ENCODE data around the gene CTNNA3. TPM values are rescaled to one million over a fixed set of nuclear protein-coding genes. Genes with fewer than 3 reads are reported as not detected.

The CTNNA3 gene
- total and polyA plus RNA-seq, 2 donors (not counting 3 experiments of a cell fraction or from before 2014, with no cell fraction given), result not detected

DNA sequence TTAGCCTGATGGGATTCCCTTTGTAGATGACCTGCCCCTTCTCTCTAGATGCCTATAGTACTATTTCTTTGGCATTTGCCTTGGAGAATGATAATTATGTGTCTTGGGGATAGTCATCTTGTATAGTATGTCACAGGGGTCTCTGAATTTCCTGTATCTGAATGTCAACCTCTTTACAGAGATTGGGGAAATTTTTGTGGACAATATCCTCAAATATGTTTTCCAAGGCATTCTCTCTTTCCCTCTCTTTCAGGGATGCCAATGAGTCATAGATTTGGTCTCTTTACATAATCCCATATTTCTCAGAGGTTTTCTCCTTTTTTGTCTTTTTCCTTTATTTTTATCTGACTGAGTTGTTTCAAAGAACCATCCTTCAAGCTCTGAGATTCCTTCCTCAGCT is 99.4 kb downstream of the CTNNA3 start:
- CTCF ChIA-PET, result no interaction called here
- Histone ChIP-seq H3K79me2 (ENCODE audit: control insufficient read depth, insufficient read depth, low read length) (no peaks in the 10 kb centered on the region), H4K20me1 (replicated peaks; ENCODE audit: control insufficient read depth, extremely low read depth, insufficient read depth, low read length) (no peaks in the 10 kb centered on the region), H3K4me3 (replicated peaks in 1 of 3; ENCODE audit: insufficient read depth in 1 of 3, low read depth in 1 of 3, low read length in 3 of 3) (no peak overlapping the region), H3K9me1 (replicated peaks; ENCODE audit: control insufficient read depth, extremely low read depth, insufficient read depth, low read length) (no peaks in the 10 kb centered on the region), H3K4me2 (ENCODE audit: insufficient read depth, low read length) (no peak overlapping the region), H2AFZ (ENCODE audit: low read depth, low read length) (no peak overlapping the region), H3K27ac (ENCODE audit: insufficient read depth, low read depth, low read length) (no peak overlapping the region), H3K36me3 (ENCODE audit: control insufficient read depth in 2 of 2, extremely low read depth in 1 of 2, insufficient read depth in 2 of 2, low read length in 2 of 2) (no peaks in the 10 kb centered on the region), H3K27me3 (ENCODE audit: control insufficient read depth in 2 of 2, insufficient read depth in 2 of 2, low read length in 2 of 2) (no peaks in the 10 kb centered on the region), H3K4me1 (ENCODE audit: control insufficient read depth, extremely low read depth, insufficient read depth, low read length) (no peaks in the 10 kb centered on the region), H3K9me3 (replicated peaks; ENCODE audit: control insufficient read depth, insufficient read depth, low read length) (no peaks in the 10 kb centered on the region), H3K9ac (replicated peaks; ENCODE audit: extremely low read depth, insufficient read depth, low read length) (no peak overlapping the region)
- no peak for FAIRE-seq
- no TSS peak for BruUV-seq (replicated peaks)
- dilution Hi-C loops (cut with MboI; ENCODE audit: extremely low pct_ligation_motif_present, low sequenced_read_pairs) (no loop called here), intact Hi-C loops (cut with micrococcal nuclease) (no loop called here)
- DNase-seq (ENCODE audit: low read depth, low spot score), result no peak
- TF ChIP-seq GATA2 (IDR thresholded peaks at IDR 0.05; ENCODE audit: insufficient read depth, insufficient read length, low read depth, low read length) (no peak), EZH2 (IDR thresholded peaks at IDR 0.05; ENCODE audit: borderline replicate concordance, low read depth, low read length, severe bottlenecking) (no peak), FOS (IDR thresholded peaks at IDR 0.05; ENCODE audit: borderline replicate concordance, insufficient read depth, low read length) (no peak), MAX (IDR thresholded peaks at IDR 0.05; ENCODE audit: insufficient read depth, insufficient read length) (no peak), POLR2A (IDR thresholded peaks at IDR 0.05; ENCODE audit: low read depth, low read length) (no peak), POLR2AphosphoS5 (IDR thresholded peaks at IDR 0.05; ENCODE audit: insufficient read depth, low read depth, low read length) (no peak), JUN (IDR thresholded peaks at IDR 0.05; ENCODE audit: borderline replicate concordance, insufficient read depth, insufficient read length, low read depth) (no peak), MYC (IDR thresholded peaks at IDR 0.05; ENCODE audit: low read depth, low read length) (no peak)
- TF ChIP-seq, protein P1, sequence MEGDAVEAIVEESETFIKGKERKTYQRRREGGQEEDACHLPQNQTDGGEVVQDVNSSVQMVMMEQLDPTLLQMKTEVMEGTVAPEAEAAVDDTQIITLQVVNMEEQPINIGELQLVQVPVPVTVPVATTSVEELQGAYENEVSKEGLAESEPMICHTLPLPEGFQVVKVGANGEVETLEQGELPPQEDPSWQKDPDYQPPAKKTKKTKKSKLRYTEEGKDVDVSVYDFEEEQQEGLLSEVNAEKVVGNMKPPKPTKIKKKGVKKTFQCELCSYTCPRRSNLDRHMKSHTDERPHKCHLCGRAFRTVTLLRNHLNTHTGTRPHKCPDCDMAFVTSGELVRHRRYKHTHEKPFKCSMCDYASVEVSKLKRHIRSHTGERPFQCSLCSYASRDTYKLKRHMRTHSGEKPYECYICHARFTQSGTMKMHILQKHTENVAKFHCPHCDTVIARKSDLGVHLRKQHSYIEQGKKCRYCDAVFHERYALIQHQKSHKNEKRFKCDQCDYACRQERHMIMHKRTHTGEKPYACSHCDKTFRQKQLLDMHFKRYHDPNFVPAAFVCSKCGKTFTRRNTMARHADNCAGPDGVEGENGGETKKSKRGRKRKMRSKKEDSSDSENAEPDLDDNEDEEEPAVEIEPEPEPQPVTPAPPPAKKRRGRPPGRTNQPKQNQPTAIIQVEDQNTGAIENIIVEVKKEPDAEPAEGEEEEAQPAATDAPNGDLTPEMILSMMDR (IDR thresholded peaks at IDR 0.05; ENCODE audit: extremely low read depth in 1 of 2, insufficient read depth in 1 of 2, low read depth in 1 of 2, low read length in 2 of 2), result no peak
- POLR2A ChIA-PET, result no interaction called here
